HUDEP-2 (cell line): ENCODE measurements around the gene VGLL4.
A peak's percentile ranks its signal among the peaks of the same experiment; 100 is the strongest.
"Not testable (repeated sequence)": the region's sequence is repeated elsewhere in the genome, so short reads cannot be mapped to it uniquely, and the experiment has no call there.

ENCODE experiments used
- DNase-seq, 76 experiments: peaks; one replicate each; lab custom pipeline; 2025; ENCODE audit not compliant: unreplicated experiment in 76 of 76; lab: John Stamatoyannopoulos, UW

The VGLL4 gene

DNA sequence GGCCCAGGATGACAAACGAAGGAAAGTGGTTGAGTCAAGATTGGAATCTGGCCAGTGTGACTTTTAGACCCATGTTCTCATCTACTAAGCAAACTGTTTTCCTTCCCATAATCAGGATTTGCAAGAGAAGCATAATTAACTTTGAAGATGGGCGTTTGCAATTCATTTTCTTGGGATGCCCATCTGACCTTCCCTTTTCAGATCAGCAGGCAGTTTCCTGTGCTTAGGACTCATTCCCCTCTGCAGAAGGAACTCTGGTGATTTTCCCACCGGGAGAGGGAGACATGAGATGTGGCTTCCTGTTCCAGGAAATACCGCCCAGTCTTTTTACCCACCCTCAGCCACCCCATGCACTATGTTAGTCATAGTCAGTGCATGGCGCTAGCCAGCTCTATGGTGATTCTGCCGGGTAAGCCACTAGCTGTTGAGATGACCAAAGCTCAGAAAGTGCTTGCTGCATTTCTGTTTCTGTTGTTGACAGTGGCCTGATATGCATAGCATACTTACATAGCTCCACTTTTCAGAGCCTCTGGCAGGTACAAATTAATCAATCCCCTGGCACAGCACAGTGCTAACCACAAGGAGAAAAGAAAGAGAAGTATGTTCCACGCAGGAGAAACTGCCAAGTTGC lies 129.4 kb downstream of the VGLL4 start:
- DNase-seq = no peak

DNA sequence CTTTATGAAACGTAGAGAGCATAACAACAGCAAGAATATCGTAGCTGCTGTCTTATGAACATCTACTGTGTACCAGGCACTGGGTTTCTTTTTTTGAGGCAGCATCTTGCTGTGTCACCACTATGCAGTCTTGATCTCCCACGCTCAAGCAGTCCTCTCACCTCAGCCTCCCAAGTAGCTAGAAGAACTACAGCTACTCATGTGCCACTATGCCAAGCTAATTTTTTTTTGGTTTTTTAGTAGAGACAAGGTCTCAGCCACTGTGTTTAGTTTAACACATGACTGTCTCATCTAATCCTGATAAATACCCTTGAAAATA lies 129.9 kb downstream of the VGLL4 start:
- DNase-seq = no peak

DNA sequence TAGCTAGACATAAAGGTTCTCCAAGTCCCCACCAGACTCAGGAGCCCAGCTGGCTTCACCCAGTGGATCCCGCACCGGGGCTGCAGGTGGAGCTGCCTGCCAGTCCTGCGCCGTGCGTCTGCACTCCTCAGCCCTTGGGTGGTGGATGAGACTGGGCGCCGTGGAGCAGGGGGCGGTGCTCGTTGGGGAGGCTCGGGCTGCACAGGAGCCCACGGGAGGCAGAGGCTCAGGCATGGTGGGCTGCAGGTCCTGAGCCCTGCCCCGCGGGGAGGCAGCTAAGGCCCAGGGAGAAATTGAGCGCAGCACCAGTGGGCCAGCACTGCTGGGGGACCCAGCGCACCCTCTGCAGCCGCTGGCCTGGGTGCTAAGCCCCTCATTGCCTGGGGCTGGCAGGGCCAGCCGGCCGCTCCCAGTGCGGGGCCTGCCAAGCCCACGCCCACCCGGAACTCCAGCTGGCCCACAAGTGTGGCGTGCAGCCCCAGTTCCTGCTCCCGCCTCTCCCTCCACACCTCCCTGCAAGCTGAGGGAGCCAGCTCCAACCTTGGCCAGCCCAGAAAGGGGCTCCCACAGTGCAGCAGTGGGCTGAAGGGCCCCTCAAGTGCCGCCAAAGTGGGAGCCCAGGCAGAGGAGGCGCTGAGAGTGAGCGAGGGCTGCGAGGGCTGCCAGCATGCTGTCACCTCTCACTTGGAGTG lies 130.4 kb downstream of the VGLL4 start:
- DNase-seq = not testable (repeated sequence)

DNA sequence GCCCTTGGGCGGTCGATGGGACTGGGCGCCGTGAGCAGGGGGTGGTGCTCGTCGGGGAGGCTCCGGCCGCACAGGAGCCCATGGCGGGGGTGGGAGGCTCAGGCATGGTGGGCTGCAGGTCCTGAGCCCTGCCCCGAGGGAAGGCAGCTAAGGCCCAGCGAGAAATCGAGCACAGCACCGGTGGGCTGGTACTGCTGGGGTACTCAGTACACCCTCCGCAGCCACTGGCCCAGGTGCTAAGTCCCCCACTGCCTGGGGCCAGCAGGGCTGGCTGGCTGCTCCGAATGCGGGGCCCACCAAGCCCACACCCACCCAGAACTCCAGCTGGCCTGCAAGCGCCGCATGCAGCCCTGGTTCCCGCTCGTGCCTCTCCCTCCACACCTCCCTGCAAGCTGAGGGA lies 132.1 kb downstream of the VGLL4 start:
- DNase-seq = not testable (repeated sequence)

DNA sequence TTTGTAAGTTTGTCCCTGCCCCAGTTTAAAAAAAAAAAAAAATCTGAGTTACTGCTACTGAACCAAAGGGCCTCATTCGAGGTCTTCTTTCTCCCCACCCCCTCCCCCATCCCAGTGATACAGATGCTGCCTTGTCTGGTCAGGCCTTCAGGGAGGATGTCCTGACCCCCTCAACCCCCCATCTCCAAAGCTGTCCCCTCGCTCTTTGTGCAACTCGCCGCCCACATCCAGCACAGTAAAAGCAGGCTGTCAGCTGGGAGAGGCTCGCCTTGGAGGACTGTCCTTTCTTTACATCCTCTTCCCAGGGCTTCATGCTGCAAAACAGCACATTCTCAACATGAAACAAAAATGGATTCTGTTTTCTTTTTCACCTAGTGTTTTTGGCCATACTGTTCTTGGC lies 133.4 kb downstream of the VGLL4 start:
- no peak for DNase-seq

DNA sequence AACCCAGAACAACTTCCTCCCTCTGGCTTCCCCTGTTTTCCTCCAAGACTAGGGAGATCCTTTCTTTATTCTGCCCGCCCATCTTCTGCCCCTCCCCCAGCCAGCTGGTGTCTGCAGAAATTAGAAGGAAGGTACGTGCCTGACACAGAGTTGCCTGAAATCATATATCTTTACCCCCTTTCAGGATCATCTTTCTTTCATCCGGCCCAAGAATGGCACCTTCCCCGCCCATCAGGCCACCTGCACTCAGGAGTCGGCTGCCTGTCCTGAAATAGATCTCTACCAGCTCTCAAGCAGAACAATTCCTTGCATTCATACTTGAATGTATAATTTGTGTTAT lies 133.7 kb downstream of the VGLL4 start:
- no peak for DNase-seq

DNA sequence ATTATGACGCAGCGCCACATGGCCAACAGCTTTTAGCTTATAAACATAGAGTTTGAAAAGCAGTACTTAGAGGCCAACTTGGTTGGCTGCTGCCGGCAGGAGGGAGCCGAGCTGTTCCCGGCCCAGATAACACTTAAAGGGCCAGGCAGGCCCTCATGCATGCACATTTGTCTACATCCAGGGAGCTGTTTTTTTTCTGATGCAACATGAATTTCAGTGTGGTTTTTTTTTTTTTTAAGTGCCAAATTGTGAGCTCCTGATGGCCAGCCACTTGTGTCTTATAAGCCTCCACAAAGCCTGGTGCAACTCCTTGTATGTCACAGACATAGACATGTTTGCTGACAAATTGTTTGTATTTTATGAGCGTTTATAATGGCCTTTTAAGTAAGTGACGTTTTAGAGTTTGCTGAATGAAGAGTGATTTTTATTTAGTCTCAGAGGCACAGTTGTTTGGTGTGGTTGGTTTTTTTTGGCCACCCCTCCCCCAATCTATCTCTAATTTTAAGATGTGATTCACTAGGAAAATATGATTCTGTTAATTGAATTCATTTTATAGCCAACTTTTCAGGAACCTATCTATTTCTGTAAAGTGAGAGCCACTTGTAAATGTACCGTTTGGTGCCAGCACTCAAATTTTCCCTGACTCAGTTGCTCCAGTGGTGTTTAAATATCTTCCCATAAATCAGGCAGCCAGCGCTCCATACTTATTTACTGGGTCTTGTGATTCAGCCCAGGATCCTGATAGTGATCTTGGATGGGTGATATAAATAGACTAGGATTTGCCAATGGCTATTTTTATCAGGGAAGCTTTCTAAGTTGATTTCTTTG lies 134.3 kb downstream of the VGLL4 start:
- peak in 43 of 76 experiments; percentile 3 to 66 (median 24) for DNase-seq

DNA sequence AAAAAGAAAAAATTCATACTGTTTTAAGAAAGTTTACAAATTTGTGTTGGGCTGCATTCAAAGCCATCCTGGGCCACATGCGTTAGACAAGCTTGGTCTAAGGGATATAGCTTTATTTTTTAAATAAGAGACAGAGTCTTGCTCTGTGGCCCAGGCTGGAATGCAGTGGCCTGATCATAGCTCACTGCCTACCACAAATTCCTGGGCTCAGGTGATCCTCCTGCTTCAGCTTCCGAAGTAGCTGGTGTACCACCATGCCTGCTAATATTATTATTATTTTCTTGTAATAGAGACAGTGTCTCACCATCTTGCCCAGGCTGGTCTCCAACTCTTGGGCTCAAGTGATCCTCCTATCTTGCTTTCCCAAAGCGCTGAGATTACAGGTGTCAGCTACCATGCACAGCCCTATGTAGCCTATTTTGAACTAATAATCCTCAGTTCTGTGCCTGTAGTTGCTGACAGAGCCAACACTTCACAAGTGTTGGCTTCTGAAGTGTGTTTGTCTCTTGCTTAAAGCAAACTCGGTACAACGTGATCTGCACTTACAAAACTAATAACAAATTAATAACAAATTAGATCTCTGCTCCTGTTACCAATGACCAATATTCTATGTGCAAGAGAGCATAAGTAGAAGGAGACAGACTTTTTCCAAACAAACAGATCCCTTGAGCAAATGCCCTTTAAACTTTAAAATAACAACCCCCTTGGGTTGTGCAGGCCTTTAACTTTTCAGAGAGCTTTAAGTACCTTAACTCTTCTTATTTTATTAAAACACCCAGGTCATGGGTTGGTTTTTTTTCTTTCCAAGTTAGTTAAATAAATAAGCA lies 135.2 kb downstream of the VGLL4 start:
- no peak for DNase-seq

DNA sequence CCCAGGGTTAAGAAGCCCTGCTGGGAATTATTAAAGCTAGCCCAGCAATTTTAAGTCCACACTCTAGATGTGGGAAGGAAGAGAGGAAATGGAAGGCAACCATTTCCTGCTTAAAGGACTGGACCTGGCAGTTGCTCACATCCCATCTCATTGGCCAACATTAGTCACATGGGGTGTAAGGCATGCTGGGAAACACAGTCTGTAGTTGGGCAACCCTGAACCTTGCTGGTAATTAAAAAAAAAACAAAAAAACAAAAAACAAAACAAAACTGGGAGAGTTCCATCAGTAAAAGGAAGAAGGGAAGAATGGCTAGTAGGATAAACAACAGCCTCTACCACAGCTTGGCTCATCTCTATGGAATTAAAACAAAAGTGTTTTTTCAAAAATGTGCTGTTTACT lies 136.0 kb downstream of the VGLL4 start:
- no peak for DNase-seq
